ENCODE measurements around the gene UROS.

UROS gene

GRCh38 chr10:125828311-125828710 lies 5.3 kb upstream of the UROS start:
- TF ChIP-seq CTCF (IDR thresholded peaks at IDR 0.05; ENCODE audit: low read depth, low read length): no peak
- DNase-seq (ENCODE audit: extremely low read depth, low read depth): no peak

GRCh38 chr10:125827133-125827532 lies 4.1 kb upstream of the UROS start:
- no peak for TF ChIP-seq CTCF (IDR thresholded peaks at IDR 0.05; ENCODE audit: low read depth, low read length)
- DNase-seq (ENCODE audit: extremely low read depth, low read depth): no peak

GRCh38 chr10:125824736-125825135 lies 1.7 kb upstream of the UROS start:
- no peak for DNase-seq (ENCODE audit: extremely low read depth, low read depth)
- no peak for TF ChIP-seq CTCF (IDR thresholded peaks at IDR 0.05; ENCODE audit: low read depth, low read length)

- no peak for TF ChIP-seq CTCF (IDR thresholded peaks at IDR 0.05; ENCODE audit: low read depth, low read length)
- DNase-seq (ENCODE audit: extremely low read depth, low read depth): no peak
Measured at GRCh38 chr10:125823663-125824251, 699 bp upstream of the UROS start.

- no peak for DNase-seq (ENCODE audit: extremely low read depth, low read depth)
- TF ChIP-seq CTCF (IDR thresholded peaks at IDR 0.05; ENCODE audit: low read depth, low read length): no peak
Measured at GRCh38 chr10:125820701-125821100, 2.4 kb downstream of the UROS start.

GRCh38 chr10:125817337-125817946 lies 5.6 kb downstream of the UROS start:
- TF ChIP-seq CTCF (IDR thresholded peaks at IDR 0.05; ENCODE audit: low read depth, low read length): no peak
- DNase-seq (ENCODE audit: extremely low read depth, low read depth): no peak

GRCh38 chr10:125816548-125816947 lies 6.5 kb downstream of the UROS start:
- no peak for DNase-seq (ENCODE audit: extremely low read depth, low read depth)
- TF ChIP-seq CTCF (IDR thresholded peaks at IDR 0.05; ENCODE audit: low read depth, low read length): no peak

Measured in AG09319 (cell line).